C4-2B (cell line): Measurements from ENCODE around the gene MCUB.

Experiments
- CTCF ChIP-seq: fragments of 450-650 bp; conservative IDR thresholded peaks from 2 replicates; pipeline ENCODE4 v1.5.1; 2017; ENCODE audit warnings: mild to moderate bottlenecking
- ZFX ChIP-seq: fragments of 450-650 bp; IDR thresholded peaks from 2 replicates; pipeline ENCODE4 v1.6.1; 2017

- TF ChIP-seq CTCF (no peak), ZFX (no peak)
Measured at GRCh38 chr4:109730619-109731545, 170.8 kb downstream of the MCUB start.
